Tibial artery (tissue), 4 donors: Measurements from ENCODE around the gene TEX38.

Experiments
- DNase-seq, 2 donors: peaks; one replicate each; pipeline ENCODE4 v3.0.0-alpha.2; 2019
- H3K27ac ChIP-seq, 2 donors: fragments of 200-600 bp; sonication (generic) in 1 of 2; 1 replicate in 1 of 2; 2 replicates in 1 of 2; pipeline ENCODE4 v1.5.1; 2018 to 2019; ENCODE audit warnings: mild to moderate bottlenecking in 1 of 2
- H3K27me3 ChIP-seq, 2 donors: fragments of 200-600 bp; sonication (generic) in 1 of 2; one replicate each; pipeline versions ENCODE4 v1.5.1 to v1.6.0; 2016 to 2019
- H3K36me3 ChIP-seq, 3 donors: fragments of 200-600 bp; sonication (generic) in 2 of 3; one replicate each; pipeline ENCODE4 v1.5.1; 2016 to 2019; ENCODE audit warnings: mild to moderate bottlenecking in 2 of 3
- H3K4me1 ChIP-seq, 4 donors: fragments of 200-600 bp; sonication (generic) in 2 of 4; 1 replicate in 3 of 4; 2 replicates in 1 of 4; pipeline ENCODE4 v1.5.1; 2016 to 2019
- H3K4me3 ChIP-seq, 2 donors: fragments of 200-600 bp; sonication (generic) in 1 of 2; 1 replicate in 1 of 2; 2 replicates in 1 of 2; pipeline ENCODE4 v1.5.1; 2018 to 2019; ENCODE audit warnings: mild to moderate bottlenecking in 2 of 2
- H3K9me3 ChIP-seq, 3 donors: fragments of 200-600 bp; sonication (generic) in 1 of 3; one replicate each; pipeline ENCODE4 v1.5.1; 2016 to 2019
- intact Hi-C: fragments of 100-400 bp; cut with DNase I; formaldehyde crosslinking; loops from one replicate; pipeline ENCODE4 v1.15.0; 2023; ENCODE audit warnings: low total_unique reads
- TF ChIP-seq, protein P1 (sequence below), 2 experiments: fragments of 200-600 bp in 1 of 2; fragments of 450-650 bp in 1 of 2; IDR thresholded peaks; one replicate each; pipeline ENCODE4 v1.5.1; 2017 to 2019; ENCODE audit warnings: antibody characterized with exemption in 2 of 2, mild to moderate bottlenecking in 1 of 2, moderate library complexity in 1 of 2

TEX38 gene

DNA sequence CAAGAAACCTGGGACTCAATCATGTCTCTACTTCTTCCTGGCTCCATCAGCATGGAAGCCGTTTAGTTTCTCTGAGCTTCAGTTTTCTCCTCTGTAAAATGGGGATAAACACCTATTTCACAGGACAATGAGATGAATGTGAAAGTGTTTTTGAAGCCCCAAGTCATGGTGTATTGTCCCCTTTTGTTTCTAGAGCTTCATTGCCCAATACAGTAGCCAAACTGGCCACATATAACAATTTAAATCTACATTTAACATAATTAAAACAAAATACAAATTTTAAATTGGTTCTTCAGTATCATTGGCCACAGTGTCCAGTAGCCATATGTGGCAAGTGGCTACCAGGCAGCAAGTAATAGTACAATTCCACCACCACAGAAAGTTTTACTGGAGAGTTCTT lies 49.5 kb downstream of the TEX38 start:
- Histone ChIP-seq H3K4me3 (no peak overlapping the region), H3K4me1 (peaks cover 0 to 34% (median 19%) of the 10 kb centered on the region in 4 donors), H3K27me3 (peaks cover 0 to 6% of the 10 kb centered on the region in 2 donors), H3K9me3 (no peaks in the 10 kb centered on the region), H3K36me3 (peaks cover 0 to 4% (median 0%) of the 10 kb centered on the region in 3 donors), H3K27ac (no peak overlapping the region)
- TF ChIP-seq, protein P1, sequence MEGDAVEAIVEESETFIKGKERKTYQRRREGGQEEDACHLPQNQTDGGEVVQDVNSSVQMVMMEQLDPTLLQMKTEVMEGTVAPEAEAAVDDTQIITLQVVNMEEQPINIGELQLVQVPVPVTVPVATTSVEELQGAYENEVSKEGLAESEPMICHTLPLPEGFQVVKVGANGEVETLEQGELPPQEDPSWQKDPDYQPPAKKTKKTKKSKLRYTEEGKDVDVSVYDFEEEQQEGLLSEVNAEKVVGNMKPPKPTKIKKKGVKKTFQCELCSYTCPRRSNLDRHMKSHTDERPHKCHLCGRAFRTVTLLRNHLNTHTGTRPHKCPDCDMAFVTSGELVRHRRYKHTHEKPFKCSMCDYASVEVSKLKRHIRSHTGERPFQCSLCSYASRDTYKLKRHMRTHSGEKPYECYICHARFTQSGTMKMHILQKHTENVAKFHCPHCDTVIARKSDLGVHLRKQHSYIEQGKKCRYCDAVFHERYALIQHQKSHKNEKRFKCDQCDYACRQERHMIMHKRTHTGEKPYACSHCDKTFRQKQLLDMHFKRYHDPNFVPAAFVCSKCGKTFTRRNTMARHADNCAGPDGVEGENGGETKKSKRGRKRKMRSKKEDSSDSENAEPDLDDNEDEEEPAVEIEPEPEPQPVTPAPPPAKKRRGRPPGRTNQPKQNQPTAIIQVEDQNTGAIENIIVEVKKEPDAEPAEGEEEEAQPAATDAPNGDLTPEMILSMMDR (IDR thresholded peaks at IDR 0.05), result no peak
- intact Hi-C loops, result no loop called here
- DNase-seq, result no peak

DNA sequence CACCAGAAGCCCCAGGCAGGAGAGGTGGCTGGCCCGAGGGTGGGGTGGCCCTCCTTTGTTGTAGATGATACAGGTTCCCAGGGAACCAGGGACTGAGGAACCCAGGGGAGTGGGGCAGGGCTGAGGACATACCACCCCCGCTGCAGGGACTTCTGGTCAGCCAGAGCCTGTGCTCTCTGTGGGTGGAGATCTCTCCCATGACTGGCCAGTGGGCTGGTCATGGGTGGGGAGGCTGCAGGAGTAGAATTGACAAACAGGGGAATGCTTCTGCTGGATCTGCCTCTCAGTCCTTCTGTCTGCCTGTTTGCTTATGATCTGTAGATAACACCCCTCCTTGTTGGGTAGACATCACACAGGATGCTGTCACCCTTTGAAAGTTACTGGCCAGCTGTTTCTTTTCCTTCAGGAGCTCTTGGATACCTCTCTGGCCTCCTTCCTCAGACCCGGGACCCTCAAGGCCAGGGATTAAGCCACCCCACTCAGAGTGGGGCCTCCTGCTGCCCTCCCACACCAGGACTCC lies 50.1 kb downstream of the TEX38 start:
- H3K36me3 ChIP-seq, result no peaks in the 10 kb centered on the region
- TF ChIP-seq, protein P1 (IDR thresholded peaks at IDR 0.05), result no peak
- H3K27me3 ChIP-seq, result peaks cover 0 to 9% of the 10 kb centered on the region in 2 donors
- no peak overlapping the region for H3K4me3 ChIP-seq
- intact Hi-C loops, result no loop called here
- no peak for DNase-seq
- H3K9me3 ChIP-seq, result no peaks in the 10 kb centered on the region
- no peak overlapping the region for H3K27ac ChIP-seq
- H3K4me1 ChIP-seq, result peaks cover 0 to 28% (median 16%) of the 10 kb centered on the region in 4 donors
